ENCODE data around the gene SGF29. TPM values are rescaled to one million over a fixed set of nuclear protein-coding genes. Genes with fewer than 3 reads are reported as not detected.
"Not testable (repeated sequence)": the region's sequence is repeated elsewhere in the genome, so short reads cannot be mapped to it uniquely, and the experiment has no call there.

SGF29 gene
- polyA plus RNA-seq, 3 donors = 14.0 to 24.3 (median 18.8) TPM

DNA sequence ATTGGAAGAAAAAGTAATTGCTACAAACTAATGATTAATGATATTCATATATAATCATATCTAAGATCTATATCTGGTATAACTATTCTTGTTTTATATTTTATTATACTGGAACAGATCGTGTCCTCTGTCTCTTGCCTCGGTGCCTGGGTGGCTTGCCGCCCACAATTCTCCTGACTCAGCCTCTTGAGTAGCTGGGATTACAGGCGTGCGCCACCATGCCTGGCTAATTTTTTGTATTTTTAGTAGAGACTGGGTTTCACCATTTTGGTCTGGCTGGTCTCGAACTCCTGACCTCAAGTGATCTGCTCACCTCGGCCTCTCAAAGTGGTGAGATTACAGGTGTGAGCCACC lies 62.5 kb downstream of the SGF29 start:
- H3K27me3 Mint-ChIP-seq (ENCODE audit: low read depth in 3 of 3); H3K27me3 ChIP-seq (ENCODE audit: control insufficient read depth in 2 of 2, insufficient read depth in 2 of 2, low read length in 2 of 2); H4K20me1 ChIP-seq (ENCODE audit: insufficient read depth, low read length); H2AFZ ChIP-seq (ENCODE audit: insufficient read depth, low read depth, low read length, poor library complexity, severe bottlenecking); H3K4me2 ChIP-seq (replicated peaks; ENCODE audit: extremely low read depth, low read length, poor library complexity, severe bottlenecking); H3K4me3 Mint-ChIP-seq; H3K36me3 ChIP-seq (replicated peaks in 1 of 2; ENCODE audit: control insufficient read depth in 1 of 2, insufficient read depth in 2 of 2, low read length in 2 of 2); intact Hi-C loops (cut with micrococcal nuclease); H3K9ac ChIP-seq (ENCODE audit: insufficient read depth, low read length, poor library complexity, severe bottlenecking); DNase-seq; H3K9me3 ChIP-seq (replicated peaks in 1 of 2; ENCODE audit: control insufficient read depth in 1 of 2, insufficient read depth in 1 of 2, low read length in 2 of 2); H3K9me3 Mint-ChIP-seq; H3K4me3 ChIP-seq (replicated peaks in 1 of 3; ENCODE audit: low read depth in 2 of 3, low read length in 3 of 3): not testable (repeated sequence)
- peak overlapping the region; percentile 71 to 91 (median 89) for H3K27ac Mint-ChIP-seq
- H3K36me3 Mint-ChIP-seq = peaks cover 10 to 23% of the 10 kb centered on the region in 2 donors
- H3K27ac ChIP-seq (ENCODE audit: low read depth in 1 of 2, low read length in 2 of 2) = peak overlapping the region; percentile 61 to 67
- H3K79me2 ChIP-seq (ENCODE audit: insufficient read depth, low read length) = peaks cover 11% of the 10 kb centered on the region
- H3K4me1 ChIP-seq (ENCODE audit: control insufficient read depth in 1 of 2, insufficient read depth in 2 of 2, low read length in 2 of 2) = peaks cover 39 to 40% of the 10 kb centered on the region in 2 donors
- TF ChIP-seq, protein P1, sequence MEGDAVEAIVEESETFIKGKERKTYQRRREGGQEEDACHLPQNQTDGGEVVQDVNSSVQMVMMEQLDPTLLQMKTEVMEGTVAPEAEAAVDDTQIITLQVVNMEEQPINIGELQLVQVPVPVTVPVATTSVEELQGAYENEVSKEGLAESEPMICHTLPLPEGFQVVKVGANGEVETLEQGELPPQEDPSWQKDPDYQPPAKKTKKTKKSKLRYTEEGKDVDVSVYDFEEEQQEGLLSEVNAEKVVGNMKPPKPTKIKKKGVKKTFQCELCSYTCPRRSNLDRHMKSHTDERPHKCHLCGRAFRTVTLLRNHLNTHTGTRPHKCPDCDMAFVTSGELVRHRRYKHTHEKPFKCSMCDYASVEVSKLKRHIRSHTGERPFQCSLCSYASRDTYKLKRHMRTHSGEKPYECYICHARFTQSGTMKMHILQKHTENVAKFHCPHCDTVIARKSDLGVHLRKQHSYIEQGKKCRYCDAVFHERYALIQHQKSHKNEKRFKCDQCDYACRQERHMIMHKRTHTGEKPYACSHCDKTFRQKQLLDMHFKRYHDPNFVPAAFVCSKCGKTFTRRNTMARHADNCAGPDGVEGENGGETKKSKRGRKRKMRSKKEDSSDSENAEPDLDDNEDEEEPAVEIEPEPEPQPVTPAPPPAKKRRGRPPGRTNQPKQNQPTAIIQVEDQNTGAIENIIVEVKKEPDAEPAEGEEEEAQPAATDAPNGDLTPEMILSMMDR (IDR thresholded peaks at IDR 0.05) = peak; percentile 18
- peaks cover 40% of the 10 kb centered on the region for H3K4me1 Mint-ChIP-seq
- WGBS (ENCODE audit: insufficient coverage) = 64% methylated on average over 4 of the region's 7 CpGs

DNA sequence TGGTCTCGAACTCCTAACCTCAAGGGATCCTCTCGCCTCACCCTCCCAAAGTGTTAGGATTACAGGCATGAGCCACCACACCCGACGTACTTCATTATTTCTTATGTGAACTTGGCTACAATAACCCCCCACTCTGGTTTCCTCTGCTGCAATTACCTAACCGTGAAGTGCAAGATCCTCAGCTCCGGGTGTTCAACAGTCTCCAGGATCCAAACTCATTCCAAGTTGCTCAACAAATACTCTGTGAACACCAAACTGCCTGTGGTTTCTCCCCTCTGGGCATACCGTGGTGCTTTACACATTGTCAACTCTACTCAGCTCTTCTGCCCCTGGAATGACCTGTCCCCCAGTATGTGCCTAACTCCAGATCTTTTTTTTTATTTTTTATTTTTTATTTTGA lies 62.9 kb downstream of the SGF29 start:
- intact Hi-C loops (cut with micrococcal nuclease) = no loop called here
- peak overlapping the region in 1 of 2 donors; percentile 24 for H3K4me3 Mint-ChIP-seq
- Histone ChIP-seq H2AFZ (ENCODE audit: insufficient read depth, low read depth, low read length, poor library complexity, severe bottlenecking) (no peak overlapping the region), H3K4me3 (replicated peaks in 1 of 3; ENCODE audit: low read depth in 2 of 3, low read length in 3 of 3) (no peak overlapping the region), H3K79me2 (ENCODE audit: insufficient read depth, low read length) (peaks cover 14% of the 10 kb centered on the region), H3K9ac (ENCODE audit: insufficient read depth, low read length, poor library complexity, severe bottlenecking) (no peak overlapping the region), H4K20me1 (ENCODE audit: insufficient read depth, low read length) (no peaks in the 10 kb centered on the region), H3K4me1 (ENCODE audit: control insufficient read depth in 1 of 2, insufficient read depth in 2 of 2, low read length in 2 of 2) (peaks cover 39% of the 10 kb centered on the region in 2 donors), H3K9me3 (replicated peaks in 1 of 2; ENCODE audit: control insufficient read depth in 1 of 2, insufficient read depth in 1 of 2, low read length in 2 of 2) (no peaks in the 10 kb centered on the region), H3K36me3 (replicated peaks in 1 of 2; ENCODE audit: control insufficient read depth in 1 of 2, insufficient read depth in 2 of 2, low read length in 2 of 2) (peaks cover 0 to 6% of the 10 kb centered on the region in 2 donors), H3K4me2 (replicated peaks; ENCODE audit: extremely low read depth, low read length, poor library complexity, severe bottlenecking) (no peak overlapping the region), H3K27ac (ENCODE audit: low read depth in 1 of 2, low read length in 2 of 2) (peak overlapping the region; percentile 61 to 67), H3K27me3 (ENCODE audit: control insufficient read depth in 2 of 2, insufficient read depth in 2 of 2, low read length in 2 of 2) (no peaks in the 10 kb centered on the region)
- peak overlapping the region; percentile 71 to 91 (median 89) for H3K27ac Mint-ChIP-seq
- WGBS (ENCODE audit: insufficient coverage) = 17% methylated on average over 4 of the region's 7 CpGs
- TF ChIP-seq, protein P1 (IDR thresholded peaks at IDR 0.05) = no peak
- no peaks in the 10 kb centered on the region for H3K9me3 Mint-ChIP-seq
- no peaks in the 10 kb centered on the region for H3K27me3 Mint-ChIP-seq (ENCODE audit: low read depth in 3 of 3)
- peak in 2 of 3 donors; percentile 19 to 27 for DNase-seq
- peaks cover 43% of the 10 kb centered on the region for H3K4me1 Mint-ChIP-seq
- H3K36me3 Mint-ChIP-seq = peaks cover 10 to 23% of the 10 kb centered on the region in 2 donors

All from CD14-positive monocyte (primary cell).